Endothelial cell of umbilical vein (primary cell): ENCODE data around the gene PPP2CA. TPM values are rescaled to one million over a fixed set of nuclear protein-coding genes. Genes with fewer than 3 reads are reported as not detected.

Source experiments
- BruUV-seq: library from RNA; stranded (reverse); fragments of 400-500 nt; replicated peaks from 2 replicates; lab custom pipeline; 2021; lab: Mats Ljungman, UMichigan
- CTCF ChIA-PET: fragments of 300-600, 350-600 bp; sonication (Branson Sonifier 250); formaldehyde crosslinking; loops from one replicate; lab custom pipeline; 2021; ENCODE audit warnings: antibody characterized with exemption, inconsistent platforms; lab: Charles Lee
- POLR2A ChIA-PET: fragments of 300-600, 350-600 bp; sonication (Branson Sonifier 250); formaldehyde crosslinking; loops from one replicate; lab custom pipeline; 2021; ENCODE audit warnings: antibody characterized with exemption, inconsistent platforms; lab: Charles Lee
- DNase-seq: peaks from one replicate; pipeline ENCODE4 v3.0.0-alpha.2; 2011; ENCODE audit warnings: low read depth, low spot score
- FAIRE-seq: peaks from 2 replicates; lab custom pipeline; 2011; peaks lifted over from hg19 to GRCh38; lab: Jason Lieb, UNC
- H2AFZ ChIP-seq: 2 replicates; pipeline ENCODE4 v1.6.0; 2012; ENCODE audit warnings: low read depth, low read length, control low read depth, inconsistent platforms
- H3K27ac ChIP-seq: 2 replicates; pipeline ENCODE4 v1.5.1; 2011; ENCODE audit warnings: low read depth, mild to moderate bottlenecking, control low read depth, low read length, moderate library complexity; ENCODE audit not compliant: insufficient read depth
- H3K27me3 ChIP-seq, 2 experiments: 2 replicates each; pipeline versions ENCODE4 v1.6.0 to v1.6.1; 2011; ENCODE audit warnings: low read length in 2 of 2, mixed read lengths in 1 of 2; ENCODE audit not compliant: control insufficient read depth in 2 of 2, insufficient read depth in 2 of 2
- H3K36me3 ChIP-seq, 2 experiments: 2 replicates in 1 of 2; 3 replicates in 1 of 2; pipeline ENCODE4 v1.5.1; 2011; ENCODE audit warnings: low read length in 2 of 2, mild to moderate bottlenecking in 1 of 2, moderate library complexity in 1 of 2; ENCODE audit not compliant: control insufficient read depth in 2 of 2, insufficient read depth in 2 of 2; ENCODE audit errors: extremely low read depth in 1 of 2
- H3K4me1 ChIP-seq: 3 replicates; pipeline ENCODE4 v1.5.1; 2011; ENCODE audit warnings: mild to moderate bottlenecking, low read length; ENCODE audit not compliant: control insufficient read depth, insufficient read depth; ENCODE audit errors: extremely low read depth
- H3K4me2 ChIP-seq: 2 replicates; pipeline ENCODE4 v1.6.1; 2011; ENCODE audit warnings: low read length, control low read depth, mixed read lengths; ENCODE audit not compliant: insufficient read depth
- H3K4me3 ChIP-seq, 3 experiments: fragments of 200-600 bp in 1 of 3; sonication (generic), shearing (Covaris generic) in 1 of 3; replicated peaks in 1 of 3; 2 replicates each; pipeline ENCODE4 v1.5.1; 2011 to 2016; ENCODE audit warnings: control low read depth in 3 of 3, low read length in 3 of 3, mild to moderate bottlenecking in 2 of 3, inconsistent platforms in 1 of 3, low read depth in 1 of 3, moderate library complexity in 1 of 3; ENCODE audit not compliant: insufficient read depth in 1 of 3
- H3K79me2 ChIP-seq: 2 replicates; pipeline ENCODE4 v1.6.0; 2012; ENCODE audit warnings: low read length, inconsistent platforms; ENCODE audit not compliant: control insufficient read depth, insufficient read depth
- H3K9ac ChIP-seq: replicated peaks from 2 replicates; pipeline ENCODE3; 2011; ENCODE audit warnings: low read length, control low read depth; ENCODE audit not compliant: insufficient read depth; ENCODE audit errors: extremely low read depth
- H3K9me1 ChIP-seq: replicated peaks from 3 replicates; pipeline ENCODE4 v1.6.0; 2011; ENCODE audit warnings: mild to moderate bottlenecking, low read length; ENCODE audit not compliant: control insufficient read depth, insufficient read depth; ENCODE audit errors: extremely low read depth
- H3K9me3 ChIP-seq: replicated peaks from 2 replicates; pipeline ENCODE4 v1.5.1; 2012; ENCODE audit warnings: low read length, inconsistent platforms; ENCODE audit not compliant: control insufficient read depth, insufficient read depth
- H4K20me1 ChIP-seq: replicated peaks from 2 replicates; pipeline ENCODE3; 2011; ENCODE audit warnings: mild to moderate bottlenecking, low read length; ENCODE audit not compliant: control insufficient read depth, insufficient read depth; ENCODE audit errors: extremely low read depth
- EZH2 ChIP-seq: IDR thresholded peaks from 2 replicates; pipeline ENCODE4 v1.6.1; 2012; ENCODE audit warnings: borderline replicate concordance, low read depth, mild to moderate bottlenecking, moderate library complexity, low read length, inconsistent platforms; ENCODE audit not compliant: severe bottlenecking
- FOS ChIP-seq: IDR thresholded peaks from 2 replicates; pipeline ENCODE4 v1.6.1; 2011; ENCODE audit warnings: mild to moderate bottlenecking, low read length, moderate library complexity, borderline replicate concordance; ENCODE audit not compliant: insufficient read depth
- GATA2 ChIP-seq: IDR thresholded peaks from 2 replicates; pipeline ENCODE4 v1.7.0; 2011; ENCODE audit warnings: low read depth, mild to moderate bottlenecking, moderate library complexity, mixed read lengths, low read length; ENCODE audit not compliant: insufficient read length, insufficient read depth
- JUN ChIP-seq: IDR thresholded peaks from 2 replicates; pipeline ENCODE4 v1.6.1; 2011; ENCODE audit warnings: borderline replicate concordance, low read depth; ENCODE audit not compliant: insufficient read length, insufficient read depth
- MYC ChIP-seq: IDR thresholded peaks from one replicate; pipeline ENCODE4 v1.6.1; 2011; ENCODE audit warnings: mild to moderate bottlenecking, low read depth, low read length
- POLR2A ChIP-seq: IDR thresholded peaks from 2 replicates; pipeline ENCODE4 v1.6.1; 2012; ENCODE audit warnings: low read depth, mild to moderate bottlenecking, control low read depth, low read length
- POLR2AphosphoS5 ChIP-seq: IDR thresholded peaks from 2 replicates; pipeline ENCODE4 v1.6.1; 2012; ENCODE audit warnings: low read depth, mild to moderate bottlenecking, control low read depth, low read length, moderate library complexity; ENCODE audit not compliant: insufficient read depth
- dilution Hi-C: fragments of 300-500 bp; cut with MboI; formaldehyde crosslinking; loops from one replicate; pipeline ENCODE4 v1.15.0; 2019; ENCODE audit warnings: low sequenced_read_pairs; ENCODE audit not compliant: extremely low pct_ligation_motif_present
- intact Hi-C: fragments of 100-400 bp; cut with micrococcal nuclease; formaldehyde crosslinking; loops from one replicate; pipeline ENCODE4 v1.10.0; 2022
- polyA plus RNA-seq, 4 experiments: library from polyadenylated mRNA; depleted of rRNA in 3 of 4; stranded (reverse) in 3 of 4; unstranded in 1 of 4; fragments of >200 nt; gene quantifications; 2 replicates each; pipeline versions ENCODE4 v1.2.1 to v1.2.3, GENCODE V29; 2011 to 2012; ENCODE audit warnings: missing spikeins in 1 of 4
- total RNA-seq: library from RNA; stranded (reverse); gene quantifications from 2 replicates; pipeline ENCODE4 v1.2.3, GENCODE V29; 2021
- TF ChIP-seq, protein P1 (sequence below), 2 donors: IDR thresholded peaks; 1 replicate in 1 of 2; 2 replicates in 1 of 2; pipeline ENCODE4 v1.5.1; 2011; ENCODE audit warnings: low read length in 2 of 2, mild to moderate bottlenecking in 2 of 2, moderate library complexity in 2 of 2, control low read depth in 1 of 2, inconsistent platforms in 1 of 2, low read depth in 1 of 2; ENCODE audit not compliant: insufficient read depth in 1 of 2; ENCODE audit errors: extremely low read depth in 1 of 2
- TF ChIP-seq, protein P2 (sequence below): IDR thresholded peaks from 2 replicates; pipeline ENCODE4 v1.6.1; 2011; ENCODE audit not compliant: insufficient read depth, insufficient read length

Gene PPP2CA
- total and polyA plus RNA-seq, 2 donors (not counting 3 experiments of a cell fraction or from before 2014, with no cell fraction given), result 107 to 183 TPM

DNA sequence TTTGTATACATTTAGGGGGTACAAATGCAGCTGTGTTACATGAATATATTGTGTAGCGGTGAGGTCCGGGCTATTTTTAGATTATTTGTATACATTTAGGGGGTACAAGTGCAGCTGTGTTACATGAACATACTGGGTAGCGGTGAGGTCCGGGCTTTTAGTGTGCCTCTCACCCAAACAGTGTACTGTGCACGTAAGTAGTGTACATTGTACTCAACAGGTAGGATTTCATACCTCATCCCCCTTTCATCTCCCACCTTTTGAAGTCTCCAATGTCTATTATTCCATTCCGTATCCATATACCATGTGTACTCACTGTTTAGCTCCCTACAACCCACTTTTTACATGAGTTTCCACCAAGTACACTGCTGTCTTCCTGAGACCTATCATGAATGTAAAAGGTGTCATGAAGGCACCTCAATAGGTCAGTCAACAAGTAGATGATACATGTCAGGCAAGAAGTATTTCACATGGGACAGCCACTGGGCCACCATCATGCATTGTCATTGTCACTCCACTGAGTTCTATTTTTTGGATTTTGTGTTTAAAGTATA, 76.8 kb downstream of the PPP2CA start:
- peaks cover 22 to 33% of the 10 kb centered on the region in 2 experiments for H3K36me3 ChIP-seq
- intact Hi-C loops (no loop called here), dilution Hi-C loops (no loop called here)
- ChIA-PET POLR2A (no interaction called here), CTCF (interaction anchor here (1.5 to 4.9 kb wide), 3 partner anchors 9 to 140 kb away, joined by 4 to 38 read pairs (median 22); no protein-coding TSS in a partner anchor)
- no peak overlapping the region for H3K9ac ChIP-seq
- no peaks in the 10 kb centered on the region for H3K27me3 ChIP-seq
- H3K27ac ChIP-seq, result no peak overlapping the region
- H3K79me2 ChIP-seq, result peaks cover 26% of the 10 kb centered on the region
- no TSS peak for BruUV-seq
- H3K4me1 ChIP-seq, result no peaks in the 10 kb centered on the region
- no peak overlapping the region for H2AFZ ChIP-seq
- H3K9me3 ChIP-seq, result no peaks in the 10 kb centered on the region
- no peaks in the 10 kb centered on the region for H3K9me1 ChIP-seq
- H4K20me1 ChIP-seq, result peaks cover 3% of the 10 kb centered on the region
- no peak for TF ChIP-seq EZH2
- no peak for FAIRE-seq
- no peak overlapping the region for H3K4me3 ChIP-seq
- DNase-seq, result no peak
- no peak overlapping the region for H3K4me2 ChIP-seq

DNA sequence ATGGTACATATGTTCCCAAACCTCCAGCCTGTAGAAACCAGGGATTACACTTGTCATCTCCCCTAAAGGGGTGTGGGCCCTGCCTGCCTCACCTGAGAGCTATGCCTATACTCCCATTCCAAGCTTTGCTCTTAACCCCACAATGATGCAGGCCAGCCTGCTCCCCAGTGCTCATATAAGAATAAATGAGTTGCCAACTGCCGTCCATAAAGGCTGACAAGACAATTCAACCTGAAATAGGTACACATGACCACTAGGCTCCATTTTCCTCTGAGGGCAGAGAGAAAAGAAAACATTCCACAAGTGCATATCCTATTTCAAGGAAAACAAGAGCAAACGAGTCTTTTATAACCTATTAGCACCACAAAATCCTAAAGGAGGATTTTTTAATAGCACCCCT, 77.6 kb downstream of the PPP2CA start:
- no peak for DNase-seq
- Histone ChIP-seq H3K79me2 (peaks cover 23% of the 10 kb centered on the region), H3K36me3 (peaks cover 22 to 35% of the 10 kb centered on the region in 2 experiments), H3K9ac (no peak overlapping the region), H3K27ac (no peak overlapping the region), H3K4me1 (no peaks in the 10 kb centered on the region), H3K9me3 (no peaks in the 10 kb centered on the region), H3K9me1 (no peaks in the 10 kb centered on the region), H3K4me2 (no peak overlapping the region), H4K20me1 (peaks cover 3% of the 10 kb centered on the region), H3K27me3 (no peaks in the 10 kb centered on the region), H2AFZ (no peak overlapping the region), H3K4me3 (no peak overlapping the region)
- intact Hi-C loops (no loop called here), dilution Hi-C loops (no loop called here)
- BruUV-seq, result no TSS peak
- no peak for FAIRE-seq
- TF ChIP-seq EZH2 (no peak), GATA2 (no peak), MYC (no peak), FOS (no peak), JUN (no peak), POLR2AphosphoS5 (no peak), POLR2A (no peak)
- TF ChIP-seq, protein P1, sequence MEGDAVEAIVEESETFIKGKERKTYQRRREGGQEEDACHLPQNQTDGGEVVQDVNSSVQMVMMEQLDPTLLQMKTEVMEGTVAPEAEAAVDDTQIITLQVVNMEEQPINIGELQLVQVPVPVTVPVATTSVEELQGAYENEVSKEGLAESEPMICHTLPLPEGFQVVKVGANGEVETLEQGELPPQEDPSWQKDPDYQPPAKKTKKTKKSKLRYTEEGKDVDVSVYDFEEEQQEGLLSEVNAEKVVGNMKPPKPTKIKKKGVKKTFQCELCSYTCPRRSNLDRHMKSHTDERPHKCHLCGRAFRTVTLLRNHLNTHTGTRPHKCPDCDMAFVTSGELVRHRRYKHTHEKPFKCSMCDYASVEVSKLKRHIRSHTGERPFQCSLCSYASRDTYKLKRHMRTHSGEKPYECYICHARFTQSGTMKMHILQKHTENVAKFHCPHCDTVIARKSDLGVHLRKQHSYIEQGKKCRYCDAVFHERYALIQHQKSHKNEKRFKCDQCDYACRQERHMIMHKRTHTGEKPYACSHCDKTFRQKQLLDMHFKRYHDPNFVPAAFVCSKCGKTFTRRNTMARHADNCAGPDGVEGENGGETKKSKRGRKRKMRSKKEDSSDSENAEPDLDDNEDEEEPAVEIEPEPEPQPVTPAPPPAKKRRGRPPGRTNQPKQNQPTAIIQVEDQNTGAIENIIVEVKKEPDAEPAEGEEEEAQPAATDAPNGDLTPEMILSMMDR (IDR thresholded peaks at IDR 0.05; ENCODE audit: extremely low read depth in 1 of 2, insufficient read depth in 1 of 2, low read depth in 1 of 2, low read length in 2 of 2), result no peak
- TF ChIP-seq, protein P2, sequence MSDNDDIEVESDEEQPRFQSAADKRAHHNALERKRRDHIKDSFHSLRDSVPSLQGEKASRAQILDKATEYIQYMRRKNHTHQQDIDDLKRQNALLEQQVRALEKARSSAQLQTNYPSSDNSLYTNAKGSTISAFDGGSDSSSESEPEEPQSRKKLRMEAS, result no peak
- CTCF ChIA-PET, result interaction anchor here (2.4 to 15.2 kb wide), 2 partner anchors 47 to 106 kb away, joined by 16 to 517 read pairs; no protein-coding TSS in a partner anchor
- POLR2A ChIA-PET, result interaction anchor here (0.9 kb wide), 1 partner anchor 28 kb away, joined by 4 read pairs; no protein-coding TSS in a partner anchor
